Measurements from ENCODE around the gene MELK.

Gene MELK

GRCh38 chr9:36594213-36594612, 21.5 kb downstream of the MELK start:
- no peak overlapping the region for H3K4me3 ChIP-seq (ENCODE audit: low read length)
- no peaks in the 10 kb centered on the region for H3K27me3 ChIP-seq (ENCODE audit: control insufficient read depth, low read length)
- H3K9me2 ChIP-seq (replicated peaks; ENCODE audit: control insufficient read depth, low read length): no peaks in the 10 kb centered on the region
- H3K9me3 ChIP-seq (ENCODE audit: control insufficient read depth, insufficient read depth, low read length): no peaks in the 10 kb centered on the region
- H3K4me1 ChIP-seq (ENCODE audit: control insufficient read depth, low read length): no peaks in the 10 kb centered on the region
- no peaks in the 10 kb centered on the region for H3F3A ChIP-seq (ENCODE audit: control insufficient read depth, insufficient read depth)
- H4K20me1 ChIP-seq (ENCODE audit: control insufficient read depth, insufficient read depth, low read depth, low read length): no peaks in the 10 kb centered on the region
- peaks cover 15% of the 10 kb centered on the region; the same call in 1 of the 2 replicates for H3K79me2 ChIP-seq (ENCODE audit: control insufficient read depth, low read length)
- H3K4me2 ChIP-seq (ENCODE audit: low read length): no peak overlapping the region
- no peak for TF ChIP-seq CTCF (IDR thresholded peaks at IDR 0.05; ENCODE audit: low read depth, low read length, poor library complexity, severe bottlenecking)
- no peak for TF ChIP-seq EZH2phosphoT487 (IDR thresholded peaks at IDR 0.05; ENCODE audit: borderline replicate concordance, low read length)
- H3K36me3 ChIP-seq (ENCODE audit: control insufficient read depth, low read length): peaks cover 79% of the 10 kb centered on the region
- no peak overlapping the region for H3K27ac ChIP-seq (ENCODE audit: low read depth, low read length)

GRCh38 chr9:36597412-36598178, 24.9 kb downstream of the MELK start:
- no peak overlapping the region for H3K4me2 ChIP-seq (ENCODE audit: low read length)
- H3K27ac ChIP-seq (ENCODE audit: low read depth, low read length): no peak overlapping the region
- H3K27me3 ChIP-seq (ENCODE audit: control insufficient read depth, low read length): no peaks in the 10 kb centered on the region
- no peaks in the 10 kb centered on the region; the same call in 1 of the 2 replicates for H3F3A ChIP-seq (ENCODE audit: control insufficient read depth, insufficient read depth)
- no peaks in the 10 kb centered on the region for H4K20me1 ChIP-seq (ENCODE audit: control insufficient read depth, insufficient read depth, low read depth, low read length)
- H3K9me2 ChIP-seq (replicated peaks; ENCODE audit: control insufficient read depth, low read length): no peaks in the 10 kb centered on the region
- H3K4me3 ChIP-seq (ENCODE audit: low read length): no peak overlapping the region
- H3K36me3 ChIP-seq (ENCODE audit: control insufficient read depth, low read length): peaks cover 79% of the 10 kb centered on the region
- TF ChIP-seq CTCF (IDR thresholded peaks at IDR 0.05; ENCODE audit: low read depth, low read length, poor library complexity, severe bottlenecking): peak; percentile 68
- no peak for TF ChIP-seq EZH2phosphoT487 (IDR thresholded peaks at IDR 0.05; ENCODE audit: borderline replicate concordance, low read length)
- no peaks in the 10 kb centered on the region for H3K4me1 ChIP-seq (ENCODE audit: control insufficient read depth, low read length)
- no peaks in the 10 kb centered on the region for H3K9me3 ChIP-seq (ENCODE audit: control insufficient read depth, insufficient read depth, low read length)
- H3K79me2 ChIP-seq (ENCODE audit: control insufficient read depth, low read length): peaks cover 10% of the 10 kb centered on the region

GRCh38 chr9:36598273-36598672, 25.6 kb downstream of the MELK start:
- H3K4me2 ChIP-seq (ENCODE audit: low read length): no peak overlapping the region
- H3K36me3 ChIP-seq (ENCODE audit: control insufficient read depth, low read length): peaks cover 79% of the 10 kb centered on the region
- no peaks in the 10 kb centered on the region for H3K9me2 ChIP-seq (replicated peaks; ENCODE audit: control insufficient read depth, low read length)
- no peak for TF ChIP-seq EZH2phosphoT487 (IDR thresholded peaks at IDR 0.05; ENCODE audit: borderline replicate concordance, low read length)
- no peak for TF ChIP-seq CTCF (IDR thresholded peaks at IDR 0.05; ENCODE audit: low read depth, low read length, poor library complexity, severe bottlenecking)
- no peak overlapping the region for H3K27ac ChIP-seq (ENCODE audit: low read depth, low read length)
- no peak overlapping the region for H3K4me3 ChIP-seq (ENCODE audit: low read length)
- no peaks in the 10 kb centered on the region for H3K27me3 ChIP-seq (ENCODE audit: control insufficient read depth, low read length)
- no peaks in the 10 kb centered on the region for H4K20me1 ChIP-seq (ENCODE audit: control insufficient read depth, insufficient read depth, low read depth, low read length)
- peaks cover 13% of the 10 kb centered on the region for H3K79me2 ChIP-seq (ENCODE audit: control insufficient read depth, low read length)
- no peaks in the 10 kb centered on the region for H3K4me1 ChIP-seq (ENCODE audit: control insufficient read depth, low read length)
- H3K9me3 ChIP-seq (ENCODE audit: control insufficient read depth, insufficient read depth, low read length): no peaks in the 10 kb centered on the region
- H3F3A ChIP-seq (ENCODE audit: control insufficient read depth, insufficient read depth): no peaks in the 10 kb centered on the region; the same call in 1 of the 2 replicates

Measured in DOHH2 (cell line).